AG04450 (cell line): Measurements from ENCODE around the gene NHLRC4. TPM values are rescaled to one million over a fixed set of nuclear protein-coding genes. Genes with fewer than 3 reads are reported as not detected.
A peak's percentile ranks its signal among the peaks of the same experiment; 100 is the strongest.
"Not testable (repeated sequence)": the region's sequence is repeated elsewhere in the genome, so short reads cannot be mapped to it uniquely, and the experiment has no call there.

Experiments
- CTCF ChIA-PET: fragments of 300-600, 350-600 bp; formaldehyde crosslinking; extraction: SDS; loops from one replicate; lab custom pipeline; 2022; ENCODE audit warnings: antibody characterized with exemption, inconsistent platforms; lab: Charles Lee
- POLR2A ChIA-PET: fragments of 350-600 bp; formaldehyde crosslinking; extraction: SDS; loops from one replicate; lab custom pipeline; 2021; ENCODE audit warnings: antibody characterized with exemption, inconsistent platforms; lab: Yijun Ruan, JAX
- DNase-seq: peaks from one replicate; pipeline ENCODE4 v3.0.0-alpha.2; 2011; ENCODE audit warnings: low read depth, low spot score
- H3K27ac ChIP-seq: one replicate; pipeline ENCODE4 v1.5.1; 2012; ENCODE audit warnings: low read depth, low read length, control low read depth
- H3K27me3 ChIP-seq: one replicate; pipeline ENCODE4 v1.6.0; 2012; ENCODE audit warnings: low read length; ENCODE audit not compliant: control insufficient read depth, insufficient read depth
- H3K4me3 ChIP-seq: 2 replicates; pipeline ENCODE4 v1.5.1; 2011; ENCODE audit warnings: mild to moderate bottlenecking, low read depth, low read length, control low read depth
- H3K9me3 ChIP-seq: 2 replicates; pipeline ENCODE4 v1.5.1; 2012; ENCODE audit warnings: low read length; ENCODE audit not compliant: control insufficient read depth, insufficient read depth
- polyA plus RNA-seq: library from polyadenylated mRNA; depleted of rRNA; stranded (reverse); fragments of >200 nt; gene quantifications from 2 replicates; pipeline ENCODE4 v1.2.3, GENCODE V29; 2011
- TF ChIP-seq, protein P1 (sequence below): IDR thresholded peaks from 2 replicates; pipeline ENCODE4 v1.5.1; 2011; ENCODE audit warnings: low read depth, low read length, control low read depth, inconsistent platforms

The NHLRC4 gene
- polyA plus RNA-seq, 1 experiment, result 0.45 TPM

DNA sequence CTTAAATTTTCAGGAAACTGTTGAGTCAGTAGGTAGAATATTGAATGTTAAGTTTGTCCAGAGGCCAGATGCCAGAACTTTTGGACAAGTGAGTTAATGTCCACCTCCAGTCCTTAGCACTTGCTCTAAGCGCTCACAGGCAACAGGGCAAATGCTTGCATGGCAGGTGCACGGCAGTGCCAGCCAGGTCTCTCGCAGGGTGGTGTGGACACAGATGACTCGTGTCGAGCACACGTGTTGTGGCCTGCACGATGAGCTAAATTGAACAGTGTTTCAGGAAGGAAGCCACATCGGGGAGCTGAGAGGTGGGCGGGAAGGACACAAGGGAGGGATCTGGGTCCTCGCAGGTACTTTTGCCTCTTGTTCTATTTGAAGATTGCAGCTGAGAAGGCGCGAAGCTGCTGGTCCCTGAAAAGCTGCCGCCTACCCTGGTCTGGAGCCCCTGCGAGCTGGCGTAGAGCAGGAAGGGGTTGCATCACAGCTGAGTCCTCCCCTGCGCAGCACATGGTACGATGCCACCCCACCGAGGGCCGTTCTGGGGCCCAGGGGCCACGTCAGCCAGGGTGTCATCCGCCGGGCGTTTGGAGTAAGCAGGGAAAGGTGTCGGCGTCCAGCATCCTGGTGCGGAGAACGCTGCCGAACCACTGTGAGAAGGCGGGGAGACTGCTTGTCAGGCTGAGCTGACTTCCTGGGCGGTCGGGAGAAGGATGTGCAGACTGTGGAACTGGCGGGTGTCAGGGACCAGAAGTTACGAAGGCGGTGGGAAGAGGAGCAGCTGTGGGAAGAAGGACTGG, 29.3 kb downstream of the NHLRC4 start:
- no peaks in the 10 kb centered on the region for H3K27me3 ChIP-seq
- ChIA-PET CTCF (no interaction called here), POLR2A (interaction anchor here (0.6 kb wide), 1 partner anchor 11 kb away, joined by 4 read pairs; no protein-coding TSS in a partner anchor)
- no peak overlapping the region for H3K4me3 ChIP-seq
- no peak for DNase-seq
- TF ChIP-seq, protein P1, sequence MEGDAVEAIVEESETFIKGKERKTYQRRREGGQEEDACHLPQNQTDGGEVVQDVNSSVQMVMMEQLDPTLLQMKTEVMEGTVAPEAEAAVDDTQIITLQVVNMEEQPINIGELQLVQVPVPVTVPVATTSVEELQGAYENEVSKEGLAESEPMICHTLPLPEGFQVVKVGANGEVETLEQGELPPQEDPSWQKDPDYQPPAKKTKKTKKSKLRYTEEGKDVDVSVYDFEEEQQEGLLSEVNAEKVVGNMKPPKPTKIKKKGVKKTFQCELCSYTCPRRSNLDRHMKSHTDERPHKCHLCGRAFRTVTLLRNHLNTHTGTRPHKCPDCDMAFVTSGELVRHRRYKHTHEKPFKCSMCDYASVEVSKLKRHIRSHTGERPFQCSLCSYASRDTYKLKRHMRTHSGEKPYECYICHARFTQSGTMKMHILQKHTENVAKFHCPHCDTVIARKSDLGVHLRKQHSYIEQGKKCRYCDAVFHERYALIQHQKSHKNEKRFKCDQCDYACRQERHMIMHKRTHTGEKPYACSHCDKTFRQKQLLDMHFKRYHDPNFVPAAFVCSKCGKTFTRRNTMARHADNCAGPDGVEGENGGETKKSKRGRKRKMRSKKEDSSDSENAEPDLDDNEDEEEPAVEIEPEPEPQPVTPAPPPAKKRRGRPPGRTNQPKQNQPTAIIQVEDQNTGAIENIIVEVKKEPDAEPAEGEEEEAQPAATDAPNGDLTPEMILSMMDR, result no peak
- H3K27ac ChIP-seq, result no peak overlapping the region
- peaks cover 8% of the 10 kb centered on the region for H3K9me3 ChIP-seq

DNA sequence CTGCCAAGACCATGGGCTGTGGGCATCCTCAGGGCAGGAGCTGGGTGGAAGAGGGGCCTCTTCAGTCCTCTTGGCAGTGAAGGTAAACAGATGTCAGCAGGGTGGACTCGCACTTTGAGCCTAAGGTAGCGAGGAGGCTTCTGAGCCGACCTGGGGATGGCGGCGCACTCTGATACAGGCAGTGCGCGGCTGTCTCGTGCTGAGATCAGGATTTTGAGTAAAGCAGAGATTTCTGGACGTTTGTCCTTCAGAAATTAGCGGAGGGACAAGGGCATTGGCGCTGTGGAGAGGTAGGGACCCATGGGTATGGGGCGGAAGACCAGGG, 29.9 kb downstream of the NHLRC4 start:
- TF ChIP-seq, protein P1, result no peak
- H3K4me3 ChIP-seq, result no peak overlapping the region
- no peak overlapping the region for H3K27ac ChIP-seq
- peaks cover 8% of the 10 kb centered on the region for H3K9me3 ChIP-seq
- POLR2A ChIA-PET, result interaction anchor here (0.6 kb wide), 1 partner anchor 10 kb away, joined by 4 read pairs; no protein-coding TSS in a partner anchor
- H3K27me3 ChIP-seq, result no peaks in the 10 kb centered on the region
- CTCF ChIA-PET, result no interaction called here
- no peak for DNase-seq

DNA sequence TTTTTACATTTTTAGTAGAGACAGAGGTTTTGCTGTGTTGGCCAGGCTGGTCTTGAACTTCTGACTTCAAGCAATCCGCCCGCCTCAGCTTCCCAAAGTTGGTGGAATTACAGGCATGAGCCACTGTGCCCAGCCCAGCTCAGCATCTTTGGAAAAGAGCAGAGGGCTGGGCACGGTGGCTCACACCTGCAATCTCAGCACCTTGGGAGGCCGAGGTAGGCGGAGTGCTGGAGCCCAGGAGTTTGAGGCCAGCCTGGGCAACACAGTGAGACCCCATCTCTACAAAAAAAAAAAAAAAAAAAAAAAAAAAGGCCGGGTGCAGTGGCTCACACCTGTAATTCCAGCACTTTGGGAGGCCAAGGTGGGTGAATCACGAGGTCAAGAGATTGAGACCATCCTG, 30.9 kb downstream of the NHLRC4 start:
- POLR2A ChIA-PET, result interaction anchor here (0.6 to 0.7 kb wide), 2 partner anchors 18 to 412 kb away, joined by 4 to 5 read pairs; no protein-coding TSS in a partner anchor
- CTCF ChIA-PET, result interaction anchor here (0.7 kb wide), 1 partner anchor 217 kb away, joined by 3 read pairs; no protein-coding TSS in a partner anchor
- not testable (repeated sequence) for DNase-seq, H3K9me3 ChIP-seq, H3K4me3 ChIP-seq, H3K27me3 ChIP-seq, H3K27ac ChIP-seq

DNA sequence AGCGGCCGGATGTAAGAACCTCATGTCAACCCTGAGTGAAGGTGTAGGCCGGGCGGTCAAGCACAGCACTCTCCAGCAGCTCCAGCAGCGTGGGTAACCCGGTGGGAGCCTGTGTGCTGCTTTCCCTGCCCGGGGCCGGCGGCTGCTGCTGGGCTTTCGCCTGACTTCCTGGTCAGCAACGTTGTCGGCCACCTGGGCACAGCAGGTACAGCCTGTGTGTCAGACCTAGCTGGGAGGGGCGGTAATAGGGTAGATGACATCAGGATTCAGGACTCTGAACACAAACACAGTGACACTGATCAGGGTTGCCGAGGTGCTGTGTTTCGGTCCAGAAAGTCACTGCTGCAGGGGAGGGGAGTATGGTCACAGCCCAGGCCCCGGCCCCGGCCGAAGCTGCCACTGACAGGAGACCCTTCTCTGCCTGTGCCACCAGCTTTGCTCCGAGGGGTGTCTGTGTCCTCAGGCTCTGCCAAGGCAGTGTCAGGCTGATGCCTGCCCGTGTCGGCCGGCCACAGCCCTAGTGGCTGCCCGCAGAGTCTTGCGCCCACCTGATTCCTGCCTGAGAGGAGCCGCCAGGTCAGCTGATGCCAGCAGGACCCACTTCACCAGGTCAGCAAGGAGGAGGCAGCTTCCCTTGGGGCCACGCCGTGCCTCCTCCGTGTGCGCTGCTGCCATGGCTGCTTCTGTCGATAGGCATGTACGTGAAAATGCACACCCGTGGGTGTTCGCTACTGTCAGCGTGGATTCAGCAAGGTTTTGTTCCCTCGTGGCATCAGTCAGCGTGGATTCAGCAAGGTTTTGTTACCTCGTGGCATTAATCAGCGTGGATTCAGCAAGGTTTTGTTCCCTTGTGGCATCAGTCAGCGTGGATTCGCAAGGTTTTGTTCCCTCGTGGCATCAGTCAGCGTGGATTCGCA, 32.3 kb downstream of the NHLRC4 start:
- Histone ChIP-seq H3K27ac (no peak overlapping the region), H3K4me3 (no peak overlapping the region), H3K9me3 (peaks cover 8% of the 10 kb centered on the region), H3K27me3 (no peaks in the 10 kb centered on the region)
- DNase-seq, result no peak
- TF ChIP-seq, protein P1, result no peak
- ChIA-PET POLR2A (no interaction called here), CTCF (interaction anchor here (0.6 kb wide), 1 partner anchor 17 kb away, joined by 4 read pairs; no protein-coding TSS in a partner anchor)

DNA sequence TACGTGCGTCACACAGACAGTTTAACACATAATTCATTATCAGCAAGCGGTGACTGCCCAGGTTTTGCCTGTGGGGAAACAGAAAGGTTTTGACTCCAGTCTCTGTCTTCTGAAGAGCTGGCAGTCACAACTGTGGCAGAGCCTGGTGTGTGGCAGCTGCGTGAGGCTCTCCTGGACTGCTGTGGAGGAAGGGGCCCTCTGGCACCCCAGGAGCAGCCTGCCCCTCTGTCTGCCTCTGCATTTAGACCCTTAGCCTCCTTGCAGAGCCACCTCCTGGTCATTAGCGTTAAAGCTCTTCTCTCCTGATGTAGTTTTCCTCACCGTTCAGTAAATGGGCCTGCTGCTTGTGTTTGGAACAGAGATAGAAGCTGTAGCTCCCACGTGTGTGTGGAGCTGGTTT, 34.0 kb downstream of the NHLRC4 start:
- TF ChIP-seq, protein P1, result peak; percentile 23; the same call in 1 of the 2 replicates
- no peak for DNase-seq
- H3K27me3 ChIP-seq, result no peaks in the 10 kb centered on the region
- POLR2A ChIA-PET, result no interaction called here
- no peak overlapping the region for H3K4me3 ChIP-seq
- H3K27ac ChIP-seq, result no peak overlapping the region
- H3K9me3 ChIP-seq, result peaks cover 20% of the 10 kb centered on the region
- CTCF ChIA-PET, result no interaction called here
